A172 (cell line): ENCODE data around the gene VAMP2. TPM values are rescaled to one million over a fixed set of nuclear protein-coding genes. Genes with fewer than 3 reads are reported as not detected.
A peak's percentile ranks its signal among the peaks of the same experiment; 100 is the strongest.

Source experiments
- DNase-seq: peaks from one replicate; pipeline ENCODE4 v3.0.0-alpha.2; 2015; ENCODE audit warnings: low spot score
- total RNA-seq: library from RNA; depleted of rRNA; stranded (reverse); fragments of >200 nt; shearing (Covaris generic); gene quantifications from 2 replicates; pipeline ENCODE4 v1.2.3, GENCODE V29; 2014; rRNA removed

VAMP2 gene, protein sequence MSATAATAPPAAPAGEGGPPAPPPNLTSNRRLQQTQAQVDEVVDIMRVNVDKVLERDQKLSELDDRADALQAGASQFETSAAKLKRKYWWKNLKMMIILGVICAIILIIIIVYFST
- total RNA-seq = 1.9 and 4.3 TPM in 2 replicates

DNA sequence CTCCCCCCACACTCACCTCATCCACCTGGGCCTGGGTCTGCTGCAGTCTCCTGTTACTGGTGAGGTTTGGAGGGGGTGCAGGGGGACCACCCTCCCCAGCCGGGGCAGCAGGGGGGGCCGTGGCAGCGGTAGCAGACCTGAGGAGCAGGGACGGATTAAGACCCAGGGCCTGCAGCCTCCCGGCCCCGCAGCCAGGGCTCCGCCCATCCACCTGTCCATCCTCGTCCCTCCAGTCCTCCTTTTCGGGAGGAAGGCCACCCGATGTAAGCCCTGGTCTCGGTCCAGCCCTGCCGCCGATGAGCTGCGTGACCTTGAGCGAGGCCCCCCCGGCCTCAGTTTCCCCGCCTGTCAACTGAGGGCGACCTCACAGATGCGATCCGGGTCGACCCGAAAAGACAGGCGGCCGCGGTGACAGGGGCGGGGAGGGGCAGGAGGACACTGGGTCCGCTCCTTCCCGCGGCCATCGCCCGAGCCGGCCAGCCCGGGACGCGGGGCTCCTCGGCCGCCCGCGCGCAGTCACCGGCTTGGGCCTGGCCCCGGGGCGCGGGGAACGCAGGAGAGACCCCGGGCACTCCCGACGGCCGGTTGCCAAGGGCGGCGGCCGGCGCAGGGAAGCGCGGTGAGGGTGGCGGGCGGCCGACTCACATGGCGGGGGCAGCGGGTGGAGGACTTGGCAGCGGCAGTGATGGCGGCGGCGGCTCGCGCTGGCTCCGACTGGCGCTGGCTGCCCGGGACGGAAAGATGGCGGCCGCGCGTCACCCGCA is at the start of gene VAMP2:
Gene VAMP2, minus strand, starts transcription at position 716 of the 764 bp plus-strand sequence. Its CDS starts 69 bp downstream, at position 647.
- DNase-seq = no peak

DNA sequence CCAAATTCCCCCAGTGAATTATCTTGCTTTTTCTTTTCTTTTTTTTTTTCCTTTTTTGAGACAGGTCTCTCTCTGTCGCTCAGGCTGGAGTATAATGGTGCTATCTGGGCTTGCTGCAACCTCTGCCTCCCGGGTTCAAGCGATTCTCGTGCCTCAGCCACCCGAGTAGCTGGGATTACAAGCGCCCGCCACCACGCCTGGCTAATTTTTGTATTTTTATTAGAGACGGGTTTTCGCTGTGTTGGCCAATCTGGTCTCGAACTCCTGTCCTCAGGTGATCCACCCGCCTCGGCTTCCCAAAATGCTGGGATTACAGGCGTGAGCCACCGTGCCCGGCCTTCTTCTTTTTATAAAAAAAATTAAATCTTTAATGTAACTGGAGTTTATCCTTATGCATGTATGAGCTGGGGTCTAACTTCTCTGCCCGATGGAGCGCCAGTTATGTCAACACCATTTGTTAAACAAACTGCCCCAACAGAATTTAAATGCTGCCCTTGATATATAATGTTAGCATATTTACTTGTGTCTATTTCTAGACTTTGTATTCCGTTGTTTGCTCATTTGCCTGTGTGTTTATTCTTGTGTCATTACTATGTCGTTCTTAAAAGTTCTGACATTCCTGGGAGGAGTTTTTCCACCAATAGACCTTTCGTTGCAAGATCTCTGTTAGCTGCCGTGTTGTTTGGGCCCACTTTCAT is 48.2 kb upstream of the VAMP2 start:
- no peak for DNase-seq

DNA sequence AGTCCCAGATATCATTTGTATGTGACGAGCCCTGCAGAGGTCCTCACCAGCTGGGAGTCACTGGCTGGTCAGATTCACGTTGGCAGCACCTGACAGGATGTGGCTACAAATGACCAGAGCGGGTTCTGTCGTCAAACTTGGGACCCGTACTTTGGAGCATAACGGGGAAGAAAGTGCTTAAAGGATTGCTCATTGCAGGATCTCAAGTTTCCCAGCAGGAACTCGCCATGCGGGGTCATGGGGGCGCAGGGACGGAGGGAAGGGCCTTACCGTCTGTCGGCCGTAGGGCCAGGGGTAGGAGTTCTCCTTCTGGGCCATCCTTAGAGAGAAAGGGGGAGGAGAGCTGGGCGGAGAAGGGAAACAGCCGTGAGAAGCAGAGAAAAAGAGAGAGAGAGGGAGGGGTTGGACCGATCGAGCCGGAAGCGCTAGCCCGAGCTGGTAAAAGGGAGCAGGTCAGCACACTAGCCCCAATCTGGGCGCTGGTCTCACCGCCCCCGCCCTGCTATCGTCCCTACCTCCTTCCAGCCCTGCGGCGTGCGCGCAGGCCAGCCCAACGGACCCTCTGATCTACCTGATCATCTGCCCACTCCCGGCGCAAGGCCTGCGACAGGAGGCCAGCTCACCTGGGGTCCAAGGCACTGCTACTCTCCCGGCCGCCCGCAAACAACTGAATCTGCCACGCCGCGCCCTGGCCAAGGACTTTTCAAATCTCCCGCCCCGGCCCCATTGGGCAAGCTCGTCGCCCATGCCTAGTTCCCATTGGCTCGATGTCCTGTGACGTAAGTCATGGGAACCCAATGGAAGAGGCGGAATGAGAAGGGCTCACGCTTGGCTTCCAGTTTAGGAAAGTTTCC is 47.4 kb upstream of the VAMP2 start, which contains the start of gene AURKB:
Gene AURKB, minus strand, starts transcription at position 669 of the 854 bp plus-strand sequence. Its CDS starts 351 bp downstream, at position 318.
- DNase-seq = peak; percentile 98

DNA sequence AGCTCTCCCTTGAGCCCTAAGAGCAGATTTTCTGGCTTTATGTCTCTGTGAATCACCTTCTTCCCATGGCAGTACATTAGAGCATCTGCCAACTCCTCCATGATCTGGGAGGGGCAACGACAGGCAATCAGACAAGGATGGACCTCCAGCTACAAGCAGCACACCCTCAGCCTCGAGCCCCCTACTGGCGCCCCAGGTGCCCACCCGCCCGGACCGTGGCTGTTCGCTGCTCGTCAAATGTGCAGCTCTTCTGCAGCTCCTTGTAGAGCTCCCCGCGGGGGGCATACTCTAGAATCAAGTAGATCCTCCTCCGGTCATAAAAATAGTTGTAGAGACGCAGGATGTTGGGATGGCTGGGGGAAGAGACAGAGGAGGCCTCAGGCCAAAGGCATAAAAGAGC is 43.8 kb upstream of the VAMP2 start:
- DNase-seq = no peak

DNA sequence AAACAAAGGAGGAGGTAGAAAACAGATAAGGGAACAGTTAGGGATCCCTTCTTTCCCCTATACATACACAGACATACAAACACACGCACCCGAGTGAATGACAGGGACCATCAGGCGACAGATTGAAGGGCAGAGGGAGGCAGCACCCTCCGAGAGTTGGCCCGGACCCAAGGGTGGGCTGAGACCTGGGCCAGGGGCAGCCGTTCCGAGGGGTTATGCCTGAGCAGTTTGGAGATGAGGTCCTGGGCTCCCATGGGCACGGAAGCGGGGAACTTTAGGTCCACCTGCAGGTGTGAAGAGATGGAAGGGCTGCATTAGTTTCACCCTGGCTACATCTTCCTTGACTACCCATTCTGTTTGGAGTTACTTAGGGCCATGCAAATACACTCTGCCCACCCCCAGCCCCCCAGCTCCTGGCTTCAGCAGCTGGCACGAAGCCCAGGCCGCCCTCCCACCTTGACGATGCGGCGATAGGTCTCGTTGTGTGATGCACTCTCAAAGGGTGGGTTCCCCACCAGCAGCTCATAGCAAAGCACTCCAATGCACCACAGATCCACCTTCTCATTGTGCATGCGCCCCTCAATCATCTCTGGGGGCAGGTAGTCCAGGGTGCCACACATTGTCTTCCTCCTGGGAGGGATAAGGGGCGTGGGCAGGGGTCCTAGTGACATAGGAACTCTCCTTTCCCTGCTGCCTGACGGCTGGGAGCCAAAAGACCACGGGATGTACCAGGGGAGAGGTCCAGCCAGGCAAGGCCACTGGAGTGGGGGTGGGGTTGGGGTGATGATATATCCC is 42.2 kb upstream of the VAMP2 start:
- DNase-seq = no peak

DNA sequence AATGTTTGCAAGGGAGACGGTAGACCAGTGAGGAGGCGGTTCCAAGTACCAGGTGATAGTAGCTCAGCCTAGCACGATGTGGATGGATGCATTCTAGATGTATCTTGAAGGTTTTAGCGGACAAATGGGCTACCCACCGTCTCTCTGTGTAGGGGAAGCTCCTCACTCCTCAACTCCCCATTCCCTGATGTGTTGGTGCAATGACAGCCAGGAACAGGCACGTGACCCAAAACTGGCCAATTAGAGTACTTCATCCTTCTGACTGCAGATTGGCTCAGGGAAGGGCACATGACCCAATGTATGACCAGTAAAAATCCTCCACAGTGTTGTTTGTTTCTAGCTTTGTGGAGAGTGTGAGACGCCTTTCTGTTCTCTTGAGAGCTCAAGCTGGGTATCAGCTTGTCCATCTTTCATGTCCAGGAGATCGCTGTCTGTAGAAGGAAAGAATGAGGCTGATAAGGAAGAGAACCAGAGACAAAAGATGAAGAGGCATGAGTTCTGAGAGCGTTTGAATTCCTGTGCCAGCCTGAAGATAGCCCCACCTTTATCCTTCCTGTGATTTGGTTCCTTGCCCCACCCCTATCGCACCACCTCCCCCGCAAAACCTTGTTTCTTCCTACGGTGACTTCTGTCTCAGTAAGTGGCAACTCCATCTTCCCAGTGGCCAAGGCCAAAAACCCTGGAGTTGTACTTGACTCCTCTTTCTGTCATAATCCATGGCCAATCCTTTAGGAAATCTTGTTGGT is 29.5 kb upstream of the VAMP2 start:
- DNase-seq = peak; percentile 96

DNA sequence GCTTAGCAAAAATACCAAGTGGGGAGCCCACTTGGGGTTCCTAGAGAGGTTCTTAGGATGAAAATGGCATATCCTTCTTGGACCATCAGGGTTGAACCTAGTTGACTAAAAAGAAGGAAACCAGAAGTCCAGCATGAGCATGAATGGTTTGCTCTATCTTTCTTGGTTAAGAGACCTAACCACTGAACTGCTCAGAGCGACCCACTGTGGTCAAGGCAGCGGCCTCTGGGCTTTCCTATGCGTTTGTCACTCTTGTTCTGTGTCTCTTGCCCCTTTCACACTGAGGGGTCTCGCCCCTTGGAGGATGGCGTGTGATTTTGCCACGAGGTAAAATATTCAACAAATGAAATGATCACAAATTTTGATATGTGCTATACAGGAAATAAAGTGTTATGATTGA is 27.8 kb upstream of the VAMP2 start:
- DNase-seq = peak; percentile 35

DNA sequence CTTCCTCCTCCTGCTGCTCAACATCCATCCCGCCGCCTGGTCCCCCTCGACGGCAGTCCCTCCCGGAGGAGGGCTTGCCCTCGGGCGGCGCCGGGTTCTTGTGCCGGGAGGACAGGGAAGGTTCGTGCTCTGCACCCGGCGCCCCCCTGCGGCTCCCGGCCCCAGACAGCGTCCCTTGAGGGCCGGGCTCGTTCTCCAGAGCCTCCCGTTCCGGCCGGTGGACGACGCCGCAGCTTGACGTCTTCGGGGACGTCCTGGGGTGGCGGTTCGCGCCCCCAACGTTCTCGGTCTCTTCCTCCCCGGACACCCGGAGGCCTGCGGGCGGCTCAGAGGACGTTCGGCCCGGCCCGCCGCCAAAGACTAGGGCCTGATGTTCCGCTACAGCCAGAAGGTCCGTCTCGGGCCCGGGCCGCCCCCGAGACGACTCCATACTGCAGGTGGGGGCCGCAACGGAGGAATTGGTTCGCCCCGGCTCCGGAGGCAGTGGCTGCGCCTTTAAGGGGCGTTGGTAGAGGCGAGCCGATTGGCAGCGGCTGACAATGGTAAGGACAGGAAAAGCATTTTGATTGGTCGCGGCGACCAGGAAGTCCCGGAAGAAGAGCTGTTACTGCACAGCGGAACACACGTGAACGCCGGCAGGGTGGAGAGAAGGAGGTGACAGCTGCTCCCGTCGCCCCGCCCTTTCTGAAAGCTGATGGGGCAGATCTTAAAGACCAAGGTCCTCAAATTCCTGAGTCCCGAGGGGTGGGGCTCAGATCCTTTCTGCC is 27.1 kb upstream of the VAMP2 start, which contains the start of gene BORCS6:
Gene BORCS6, minus strand, starts transcription at position 470 of the 767 bp plus-strand sequence. Its CDS starts 40 bp downstream, at position 430.
- DNase-seq = peak; percentile 99

DNA sequence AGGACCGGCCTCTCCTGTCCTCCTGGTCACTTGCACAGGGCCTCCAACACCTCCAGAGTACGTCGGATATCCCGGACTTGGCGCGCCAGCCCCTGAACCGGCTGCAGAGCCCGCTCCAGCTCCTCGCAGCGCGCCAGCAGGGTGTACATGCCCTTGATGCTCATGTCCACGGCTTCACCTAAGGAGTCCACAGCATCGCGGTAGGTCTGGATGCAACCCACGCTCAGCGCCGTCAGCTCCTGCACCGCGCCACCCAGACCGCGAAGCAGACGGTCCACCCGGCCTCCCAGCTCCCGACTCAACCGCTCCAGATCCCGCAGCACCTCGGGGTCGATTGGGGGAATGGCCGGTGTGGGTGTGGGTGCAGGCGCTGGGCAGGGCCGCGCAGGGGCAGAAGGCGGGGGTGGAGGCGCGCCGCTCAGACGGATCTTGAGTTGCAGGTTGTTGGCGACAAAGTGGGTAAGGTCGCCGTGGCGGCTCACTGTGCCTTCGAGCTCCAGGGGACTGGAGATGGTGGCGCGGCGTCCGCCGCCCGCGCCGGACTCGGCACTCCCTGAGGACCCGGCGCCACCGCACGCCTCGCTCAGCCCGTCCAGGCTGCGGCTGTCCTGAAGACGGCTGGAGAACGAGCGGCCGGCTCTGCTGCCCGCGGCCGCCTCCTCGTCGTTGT is 26.4 kb upstream of the VAMP2 start:
- DNase-seq = no peak

DNA sequence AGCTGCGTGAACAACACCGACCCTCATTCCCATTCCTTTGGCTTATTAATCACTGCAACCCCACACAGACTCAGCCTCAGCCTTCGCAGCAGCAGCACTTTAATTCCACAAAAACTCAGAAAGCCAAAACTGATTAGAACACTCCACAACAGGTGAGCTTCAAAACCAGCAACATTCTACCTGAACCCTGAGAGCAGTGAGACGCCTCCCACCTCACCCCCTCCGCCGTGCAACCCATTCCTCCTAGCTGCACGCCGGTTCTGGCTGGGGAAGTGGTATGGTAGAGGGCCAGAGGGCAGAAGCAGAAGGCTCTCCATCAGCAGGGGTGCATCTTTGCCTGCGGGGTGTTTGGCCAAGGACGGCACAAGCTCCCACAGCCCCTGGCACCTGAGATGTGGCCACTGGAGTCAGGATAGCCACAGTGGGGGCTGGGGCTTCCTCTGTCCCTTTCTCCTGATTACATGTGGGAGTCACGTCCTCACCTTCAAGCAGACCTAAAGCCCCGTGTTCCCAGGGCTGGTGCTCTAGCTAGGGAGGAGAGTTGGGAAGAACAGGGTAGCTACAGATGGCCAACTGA is 25.6 kb upstream of the VAMP2 start:
- no peak for DNase-seq

DNA sequence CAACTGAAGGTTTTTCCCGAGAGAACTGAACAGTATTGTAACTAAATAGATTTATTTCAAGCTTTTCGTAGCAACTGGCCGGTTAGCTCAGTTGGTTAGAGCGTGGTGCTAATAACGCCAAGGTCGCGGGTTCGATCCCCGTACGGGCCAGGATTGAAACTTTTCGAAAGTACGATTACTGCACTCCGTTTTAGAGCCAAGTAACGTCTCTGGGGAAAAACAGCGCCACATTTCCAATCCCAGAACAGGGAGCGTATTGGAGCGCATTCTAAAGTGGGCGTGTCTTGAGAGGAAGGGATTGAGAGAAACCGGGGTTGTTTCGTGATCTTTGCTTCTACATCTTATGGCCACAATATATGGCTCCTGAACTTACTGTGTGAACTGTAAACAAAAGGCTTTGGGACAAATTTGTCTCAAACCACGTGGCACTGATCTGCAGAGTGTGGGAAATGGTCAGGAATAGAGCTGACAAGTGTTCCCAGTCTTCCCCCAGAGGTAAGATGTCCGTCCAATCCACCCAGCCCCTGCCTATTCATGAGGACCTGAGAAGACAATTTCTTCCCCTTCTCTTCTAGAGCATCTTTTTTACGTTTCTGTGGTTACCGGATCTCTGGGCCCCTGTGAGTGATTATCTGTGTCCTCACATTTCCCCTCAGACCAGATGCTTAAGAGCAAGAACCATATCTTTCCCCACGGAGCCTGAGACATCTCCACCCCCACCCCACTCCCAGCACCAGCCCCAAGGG is 24.9 kb upstream of the VAMP2 start:
- DNase-seq = peak; percentile 100

DNA sequence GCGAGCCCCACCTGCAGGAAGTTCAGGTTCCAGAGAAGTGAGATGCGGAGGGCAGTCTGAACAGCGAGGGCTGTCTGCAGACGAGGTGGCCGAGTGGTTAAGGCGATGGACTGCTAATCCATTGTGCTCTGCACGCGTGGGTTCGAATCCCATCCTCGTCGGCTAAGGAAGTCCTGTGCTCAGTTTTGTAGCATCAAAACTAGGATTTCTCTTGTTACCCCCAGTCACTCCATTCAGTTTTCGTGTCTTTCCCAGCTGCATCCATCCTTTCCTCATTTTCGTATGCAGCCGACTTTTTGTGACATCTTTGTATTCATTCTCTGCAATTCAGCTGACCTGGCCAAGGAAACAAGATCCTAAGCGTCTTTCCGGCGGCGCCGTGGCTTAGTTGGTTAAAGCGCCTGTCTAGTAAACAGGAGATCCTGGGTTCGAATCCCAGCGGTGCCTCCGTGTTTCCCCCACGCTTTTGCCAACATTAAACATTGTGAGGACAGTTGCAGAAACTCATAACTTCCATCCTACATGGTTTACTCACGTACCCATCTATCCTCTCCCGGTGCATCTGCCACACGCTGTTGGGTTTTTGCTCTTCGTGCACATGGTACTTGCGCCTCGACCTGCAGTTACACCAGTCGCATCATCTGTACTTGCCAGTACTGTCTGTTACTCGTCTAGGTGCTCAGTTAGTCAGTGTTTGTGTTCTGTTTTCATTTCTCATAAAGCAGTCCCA is 24.2 kb upstream of the VAMP2 start:
- peak; percentile 98 for DNase-seq

DNA sequence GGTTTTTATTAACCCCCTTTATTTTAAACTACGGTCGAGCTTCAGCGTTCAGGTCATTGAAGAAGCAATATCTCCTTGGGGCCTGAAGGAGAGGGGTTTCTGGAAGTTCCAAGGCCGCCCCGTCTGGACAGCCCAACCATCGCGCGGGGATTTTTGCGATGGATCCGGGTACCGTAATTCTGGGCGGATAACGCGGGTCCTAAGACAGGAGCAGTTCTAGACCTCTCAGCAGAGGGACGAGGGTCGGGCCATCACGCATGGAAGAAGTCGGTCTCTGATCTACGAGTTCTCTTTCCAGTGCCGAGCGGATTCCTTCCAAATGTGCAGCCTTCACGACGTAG is 23.7 kb upstream of the VAMP2 start:
- DNase-seq = no peak

DNA sequence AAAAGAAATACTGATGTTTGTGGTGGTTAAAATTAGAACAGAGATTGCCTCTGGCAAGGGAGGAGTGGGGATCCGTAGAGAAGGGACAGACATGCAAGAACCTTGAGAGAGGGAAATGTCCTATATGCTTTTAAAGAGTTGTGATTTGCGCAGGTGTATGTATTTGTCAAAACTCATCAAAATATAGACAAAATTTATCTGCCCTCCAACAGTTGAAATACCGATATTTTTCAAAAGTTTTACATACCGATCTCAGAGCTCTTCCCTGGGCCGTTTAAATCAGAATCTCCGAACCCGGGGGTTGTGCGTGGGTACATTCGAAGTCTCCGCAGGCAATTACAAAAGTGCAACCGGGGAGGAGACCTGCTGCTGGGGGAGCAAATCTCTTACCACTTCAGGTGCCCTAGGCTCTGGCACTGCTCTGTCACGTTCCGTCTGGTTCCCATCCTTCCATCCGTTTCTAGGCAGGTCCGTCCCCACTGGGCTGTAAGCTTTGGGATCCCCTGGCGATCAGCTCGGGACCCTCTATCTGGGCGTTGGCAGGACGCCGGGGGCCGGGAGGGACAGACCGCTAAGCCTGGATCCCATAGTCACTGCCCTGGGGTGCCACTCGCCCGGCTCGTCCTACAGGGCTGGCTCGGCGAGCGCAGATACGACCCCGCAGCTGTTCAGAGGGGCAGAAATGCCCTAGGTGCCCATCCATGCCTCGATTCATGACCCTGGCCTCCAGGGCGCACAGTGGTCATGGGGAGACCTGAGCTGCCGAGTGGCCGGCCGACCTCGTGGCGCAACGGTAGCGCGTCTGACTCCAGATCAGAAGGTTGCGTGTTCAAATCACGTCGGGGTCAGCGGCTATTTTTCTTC is 23.1 kb upstream of the VAMP2 start:
- DNase-seq = peak; percentile 70

DNA sequence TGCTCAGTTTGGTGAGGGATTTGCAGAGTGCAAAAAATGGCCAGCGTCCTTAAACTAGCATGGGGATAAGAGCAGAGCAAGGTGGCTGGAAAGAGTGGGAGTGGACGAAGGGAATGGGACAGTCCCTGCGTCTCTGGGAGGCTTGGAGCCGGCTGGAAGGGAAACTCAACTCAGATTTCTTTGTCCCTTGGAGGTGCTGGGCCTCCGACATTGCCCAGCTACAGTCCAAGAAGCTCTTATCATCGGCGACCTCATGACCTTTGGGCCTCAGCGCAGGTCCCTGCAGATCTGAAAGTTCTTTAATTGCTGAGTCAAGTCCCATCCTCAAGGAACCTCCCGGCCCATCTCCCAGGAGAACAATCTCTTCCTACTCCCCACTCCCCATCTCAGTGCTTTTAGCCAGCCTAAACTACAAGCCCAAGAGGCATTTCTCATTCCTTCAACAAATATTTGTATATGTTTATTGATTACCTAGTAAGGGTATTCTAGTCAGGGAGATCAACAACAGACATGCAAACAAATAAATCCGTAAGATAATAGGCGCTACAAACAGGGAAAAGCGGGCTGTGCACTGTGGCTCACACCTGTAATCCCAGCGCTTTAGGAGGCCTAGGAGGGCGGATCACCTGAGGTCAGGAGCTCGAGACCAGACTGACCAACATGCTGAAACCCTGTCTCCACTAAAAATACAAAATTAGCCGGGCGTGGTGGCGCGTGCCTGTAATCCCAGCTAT is 14.4 kb upstream of the VAMP2 start:
- no peak for DNase-seq
